Pancreas (tissue), 10 donors: ENCODE data around the gene STRN. TPM values are rescaled to one million over a fixed set of nuclear protein-coding genes. Genes with fewer than 3 reads are reported as not detected.

Experiments used
- ATAC-seq, 4 donors: fragments of 200-7000 bp; cut with Tn5 transposase; one replicate each; pipeline versions ENCODE4 v1.8.0 to v1.9.1; 2020; ENCODE audit warnings: mild to moderate bottlenecking in 4 of 4, moderate library complexity in 4 of 4
- DNase-seq, 6 donors: peaks; one replicate each; pipeline ENCODE4 v3.0.0-alpha.2; 2020
- FAIRE-seq: peaks from 2 replicates; lab custom pipeline; 2012; peaks lifted over from hg19 to GRCh38; lab: Jason Lieb, UNC
- H3K27ac ChIP-seq, 4 donors: fragments of 200-600 bp; sonication (generic); 1 replicate in 3 of 4; 2 replicates in 1 of 4; pipeline versions ENCODE4 v1.5.0 to v1.8.0; 2020
- H3K27me3 ChIP-seq, 4 donors: fragments of 200-600 bp; one replicate each; pipeline ENCODE4 v1.8.0; 2021
- H3K36me3 ChIP-seq, 3 donors: fragments of 200-600 bp; sonication (generic) in 1 of 3; one replicate each; pipeline versions ENCODE4 v1.5.0 to v1.8.0; 2020 to 2021
- H3K4me1 ChIP-seq, 3 donors: fragments of 200-600 bp; one replicate each; pipeline ENCODE4 v1.8.0; 2021
- H3K4me3 ChIP-seq, 4 donors: fragments of 200-600 bp; sonication (generic) in 2 of 4; one replicate each; pipeline versions ENCODE4 v1.5.0 to v1.8.0; 2020 to 2021
- H3K9me3 ChIP-seq, 4 donors: fragments of 200-600 bp; one replicate each; pipeline ENCODE4 v1.8.0; 2021
- WGBS, 2 donors: extraction: QIAGEN DNeasy Blood & Tissue Kit; methylation state at CpG; one replicate each; pipeline ENCODE4 v1.1.7; 2013; 5-methylcytosine and 5-hydroxymethylcytosine counted together
- intact Hi-C, 3 donors: fragments of 100-400 bp; cut with DNase I; formaldehyde crosslinking; loops; one replicate each; pipeline versions ENCODE4 v1.11.1 to v1.14.2; 2022
- polyA plus RNA-seq, 2 donors: library from polyadenylated mRNA; stranded (reverse); fragments of 200-250 nt; gene quantifications; one replicate each; pipeline ENCODE4 v1.2.3, GENCODE V29; 2013
- total RNA-seq, 6 donors: library from RNA; stranded (reverse); fragmentation: NEBNext Ultra II Directional in 4 of 6; extraction: Animal tissue kit (Norgen Biotek cat#: 25700) in 4 of 6; gene quantifications; one replicate each; pipeline versions ENCODE4 v1.2.1 to v1.2.4, GENCODE V29; 2021 to 2023
- TF ChIP-seq, protein P1 (sequence below), 4 donors: fragments of 200-600 bp; sonication (generic) in 3 of 4; IDR thresholded peaks; one replicate each; pipeline versions ENCODE4 v1.5.0 to v1.8.0; 2021; ENCODE audit warnings: antibody characterized with exemption in 4 of 4
- donor health status: healthy with polysubstance abuse.
- donor health status: DM: no; HTN: no; CAD: no; lungs with moderate emphysema.
- donor health status: DM: no; HTN: no; CAD: no.
- donor health status: control.
- donor health status: control.
- donor health status: Bipolar disorder and iron deficiency.
- donor health status: DM: yes; HTN: yes; CAD: no.
- donor health status: DM: no; HTN: no; CAD: no.
- donor health status: DM: no; HTN: no; CAD: no.
- donor health status: DM: yes; HTN: yes; CAD: no.

STRN gene
- total and polyA plus RNA-seq, 8 donors, result 1.8 to 16.2 (median 7.9) TPM

DNA sequence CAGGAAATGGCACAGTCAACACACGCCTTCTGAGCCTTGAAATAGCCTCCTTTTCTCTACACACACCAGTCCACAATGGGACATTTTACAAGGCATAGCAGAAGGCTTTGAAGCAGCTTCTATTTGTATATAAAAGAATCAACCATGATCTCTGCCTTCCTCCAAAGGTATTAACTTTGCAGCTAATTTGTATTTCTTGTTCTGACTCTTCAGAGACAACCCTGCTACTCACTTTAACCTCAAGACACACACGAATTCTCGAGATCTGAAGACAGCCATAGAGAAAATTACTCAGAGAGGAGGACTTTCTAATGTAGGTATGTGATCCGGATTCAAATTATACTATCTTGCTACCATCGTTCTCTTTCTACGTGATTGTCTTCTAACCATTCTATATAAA is 165.2 kb downstream of the STRN start:
- no peak overlapping the region for H3K4me3 ChIP-seq

DNA sequence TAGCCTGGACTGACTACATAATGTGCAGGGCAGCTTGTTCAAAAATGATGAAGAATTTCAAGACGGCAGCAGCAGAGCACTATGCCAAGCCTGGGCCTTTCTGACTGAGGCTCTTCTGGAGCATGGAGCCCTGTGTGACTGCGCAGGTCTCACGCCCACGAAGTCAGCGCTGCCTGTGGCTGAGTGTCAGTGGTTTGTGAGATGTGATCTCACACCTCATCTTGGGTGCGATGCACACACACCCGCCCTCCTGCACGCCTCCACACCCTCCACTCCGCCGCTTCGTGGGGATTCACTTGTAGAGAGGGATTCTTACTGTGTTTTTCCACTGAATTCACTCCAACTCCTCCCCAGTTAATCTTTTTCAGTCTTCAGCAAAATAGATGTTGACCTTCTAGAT is 166.0 kb downstream of the STRN start:
- no peak for DNase-seq

More for the DNA sequence above, 165.2 kb downstream of the STRN start:
- TF ChIP-seq, protein P1, sequence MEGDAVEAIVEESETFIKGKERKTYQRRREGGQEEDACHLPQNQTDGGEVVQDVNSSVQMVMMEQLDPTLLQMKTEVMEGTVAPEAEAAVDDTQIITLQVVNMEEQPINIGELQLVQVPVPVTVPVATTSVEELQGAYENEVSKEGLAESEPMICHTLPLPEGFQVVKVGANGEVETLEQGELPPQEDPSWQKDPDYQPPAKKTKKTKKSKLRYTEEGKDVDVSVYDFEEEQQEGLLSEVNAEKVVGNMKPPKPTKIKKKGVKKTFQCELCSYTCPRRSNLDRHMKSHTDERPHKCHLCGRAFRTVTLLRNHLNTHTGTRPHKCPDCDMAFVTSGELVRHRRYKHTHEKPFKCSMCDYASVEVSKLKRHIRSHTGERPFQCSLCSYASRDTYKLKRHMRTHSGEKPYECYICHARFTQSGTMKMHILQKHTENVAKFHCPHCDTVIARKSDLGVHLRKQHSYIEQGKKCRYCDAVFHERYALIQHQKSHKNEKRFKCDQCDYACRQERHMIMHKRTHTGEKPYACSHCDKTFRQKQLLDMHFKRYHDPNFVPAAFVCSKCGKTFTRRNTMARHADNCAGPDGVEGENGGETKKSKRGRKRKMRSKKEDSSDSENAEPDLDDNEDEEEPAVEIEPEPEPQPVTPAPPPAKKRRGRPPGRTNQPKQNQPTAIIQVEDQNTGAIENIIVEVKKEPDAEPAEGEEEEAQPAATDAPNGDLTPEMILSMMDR (IDR thresholded peaks at IDR 0.05), result no peak
- Histone ChIP-seq H3K27ac (no peak overlapping the region), H3K36me3 (no peaks in the 10 kb centered on the region), H3K4me1 (no peaks in the 10 kb centered on the region), H3K27me3 (no peaks in the 10 kb centered on the region), H3K9me3 (no peaks in the 10 kb centered on the region)
- WGBS, 2 donors, result 59 to 78% methylated on average over 6 of the region's 6 CpGs
- ATAC-seq (no peak), DNase-seq (no peak), FAIRE-seq (no peak)
- intact Hi-C loops, result no loop called here

DNA sequence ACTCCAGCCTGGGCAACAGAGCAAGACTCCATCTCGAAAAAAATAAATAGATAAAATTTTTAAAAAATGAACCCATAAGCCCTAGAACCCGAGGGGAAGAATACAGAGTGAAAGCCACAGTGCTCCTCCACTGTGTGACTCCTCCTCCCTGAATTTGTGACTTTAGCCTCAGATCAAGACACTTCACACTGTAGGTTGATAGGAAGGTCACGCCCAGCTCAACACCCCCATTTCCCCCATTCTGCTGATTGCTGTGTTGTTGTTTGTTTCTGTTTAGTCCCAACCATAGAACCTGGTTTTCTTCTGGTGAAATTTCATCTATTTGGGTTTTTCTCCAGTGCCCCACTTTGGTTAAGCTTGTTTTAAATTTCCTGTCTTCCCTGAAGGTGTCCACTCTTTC is 167.6 kb downstream of the STRN start:
- H3K4me3 ChIP-seq, result no peak overlapping the region
- no peaks in the 10 kb centered on the region for H3K9me3 ChIP-seq
- no peak for DNase-seq
- TF ChIP-seq, protein P1 (IDR thresholded peaks at IDR 0.05), result no peak
- H3K27me3 ChIP-seq, result no peaks in the 10 kb centered on the region
- WGBS, 2 donors, result 59 to 73% methylated on average over 3 of the region's 3 CpGs
- no peak for FAIRE-seq
- H3K27ac ChIP-seq, result no peak overlapping the region
- intact Hi-C loops, result no loop called here
- no peaks in the 10 kb centered on the region for H3K36me3 ChIP-seq
- H3K4me1 ChIP-seq, result no peaks in the 10 kb centered on the region
- no peak for ATAC-seq

More for the DNA sequence above, 166.0 kb downstream of the STRN start:
- FAIRE-seq (no peak), ATAC-seq (no peak)
- WGBS, 2 donors, result 89 to 91% methylated on average over 11 of the region's 11 CpGs
- TF ChIP-seq, protein P1 (IDR thresholded peaks at IDR 0.05), result no peak
- Histone ChIP-seq H3K9me3 (no peaks in the 10 kb centered on the region), H3K4me3 (no peak overlapping the region), H3K27me3 (no peaks in the 10 kb centered on the region), H3K27ac (no peak overlapping the region), H3K36me3 (no peaks in the 10 kb centered on the region), H3K4me1 (no peaks in the 10 kb centered on the region)
- intact Hi-C loops, result no loop called here

DNA sequence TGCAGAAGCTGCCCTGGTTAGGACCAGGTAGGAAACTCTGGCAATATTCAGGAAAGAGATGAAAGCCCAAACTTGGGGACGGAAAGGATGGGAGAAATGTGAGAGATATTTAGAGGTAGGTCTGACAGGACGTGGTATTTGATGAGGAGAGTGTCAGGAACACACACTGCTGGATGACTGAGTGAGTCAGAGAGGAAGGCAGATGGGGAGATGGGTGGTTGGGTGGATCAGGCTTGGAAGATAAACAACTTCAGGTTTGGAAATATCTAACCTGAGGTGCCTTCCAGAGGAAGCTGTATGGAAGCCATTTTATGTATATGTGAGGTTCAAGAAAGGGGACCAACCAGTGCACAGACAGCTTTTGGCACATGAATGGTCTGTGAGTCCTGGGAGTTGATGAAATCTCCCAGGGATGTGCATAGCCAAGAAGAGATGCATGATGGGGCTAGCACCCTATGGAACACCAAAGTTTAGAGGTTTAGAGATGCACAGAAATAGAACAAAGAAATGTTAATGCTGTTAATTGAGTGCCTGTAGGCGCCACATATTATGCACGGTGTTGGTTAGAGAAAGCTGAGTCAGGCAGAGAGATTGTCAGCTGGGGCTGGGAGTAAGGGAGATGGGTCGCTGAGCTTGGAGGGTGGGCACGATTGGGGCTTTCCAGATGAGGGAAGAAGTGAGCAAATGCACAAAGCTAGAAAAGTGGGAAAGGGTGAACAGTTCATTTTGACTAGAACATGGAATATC is 168.8 kb downstream of the STRN start:
- no peak overlapping the region for H3K4me3 ChIP-seq
- ATAC-seq, result no peak
- no peak for FAIRE-seq

More for the DNA sequence above, 168.8 kb downstream of the STRN start:
- 44 to 45% methylated on average over 6 of the region's 6 CpGs for WGBS, 2 donors
- Histone ChIP-seq H3K27me3 (no peaks in the 10 kb centered on the region), H3K27ac (no peak overlapping the region), H3K36me3 (no peaks in the 10 kb centered on the region), H3K9me3 (no peaks in the 10 kb centered on the region), H3K4me1 (no peaks in the 10 kb centered on the region)
- intact Hi-C loops, result no loop called here
- TF ChIP-seq, protein P1 (IDR thresholded peaks at IDR 0.05), result no peak
- no peak for DNase-seq

Other genes with a start within 250 kb of the STRN start
- 10 to 100 TPM; 12.1 to 15.5 (median 13.5) TPM for gene HEATR5B, start 117.8 kb upstream of the STRN start, total RNA-seq
- 10 to 100 TPM in 1 of 2 donors, 1 to 10 TPM in 1; 8.7 to 13.6 TPM for gene HEATR5B, start 117.8 kb upstream of the STRN start, polyA plus RNA-seq
- 1 to 10 TPM; 1.4 to 2.8 (median 2.0) TPM for gene GPATCH11, start 118.0 kb upstream of the STRN start, total RNA-seq
- gene GPATCH11, start 118.0 kb upstream of the STRN start, polyA plus RNA-seq, result 1 to 10 TPM; 1.5 to 2.0 TPM
- 10 to 100 TPM; 11.6 to 22.6 (median 14.6) TPM for gene EIF2AK2, start 190.4 kb upstream of the STRN start, total RNA-seq
- gene EIF2AK2, start 190.4 kb upstream of the STRN start, polyA plus RNA-seq, result 1 to 10 TPM; 2.6 to 5.4 TPM
- not detected for gene SULT6B1, start 222.1 kb upstream of the STRN start, total RNA-seq
- not detected for gene SULT6B1, start 222.1 kb upstream of the STRN start, polyA plus RNA-seq
- 10 to 100 TPM; 13.7 to 19.7 (median 15.7) TPM for gene CEBPZOS, start 230.0 kb upstream of the STRN start, total RNA-seq
- gene CEBPZOS, start 230.0 kb upstream of the STRN start, polyA plus RNA-seq, result 10 to 100 TPM; 23.4 to 35.3 TPM